Left hindlimb (tissue), 1 donor: ENCODE results near the gene IRS1.

ENCODE experiments used
- DNase-seq: peaks from one replicate; pipeline ENCODE4 v3.0.0-alpha.2; 2018

The IRS1 gene

DNA sequence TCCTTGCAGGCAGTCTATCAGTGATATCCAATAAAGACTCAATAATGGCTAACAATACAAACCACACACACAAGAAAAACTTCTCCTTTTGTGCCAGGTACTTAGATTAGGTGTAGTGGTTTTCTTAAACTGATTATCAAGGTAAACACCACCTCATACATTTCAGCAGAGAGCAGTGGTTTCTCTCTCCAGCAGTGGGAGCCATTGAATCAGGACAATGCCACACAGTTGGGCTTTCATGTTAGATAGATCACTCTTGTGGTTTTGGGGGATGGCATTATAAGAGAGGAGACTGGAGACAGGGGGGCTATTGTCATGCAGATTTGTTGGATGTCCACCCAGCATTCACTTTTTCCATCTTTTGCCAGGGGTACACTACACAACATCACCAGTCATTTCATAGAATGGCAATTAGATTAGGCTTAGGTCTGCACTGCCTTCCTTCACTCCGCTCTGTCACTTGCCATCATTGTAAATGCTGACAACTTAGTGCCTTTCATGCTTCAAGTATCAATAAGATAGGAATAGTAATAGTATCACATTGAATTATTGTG lies 13.6 kb upstream of the IRS1 start:
- no peak for DNase-seq

GRCh38 chr2:226803410-226803809 lies 3.8 kb upstream of the IRS1 start:
- no peak for DNase-seq

GRCh38 chr2:226802573-226802972 lies 3.0 kb upstream of the IRS1 start:
- no peak for DNase-seq

GRCh38 chr2:226800941-226801784 lies 1.5 kb upstream of the IRS1 start:
- DNase-seq: peak; percentile 86

DNA sequence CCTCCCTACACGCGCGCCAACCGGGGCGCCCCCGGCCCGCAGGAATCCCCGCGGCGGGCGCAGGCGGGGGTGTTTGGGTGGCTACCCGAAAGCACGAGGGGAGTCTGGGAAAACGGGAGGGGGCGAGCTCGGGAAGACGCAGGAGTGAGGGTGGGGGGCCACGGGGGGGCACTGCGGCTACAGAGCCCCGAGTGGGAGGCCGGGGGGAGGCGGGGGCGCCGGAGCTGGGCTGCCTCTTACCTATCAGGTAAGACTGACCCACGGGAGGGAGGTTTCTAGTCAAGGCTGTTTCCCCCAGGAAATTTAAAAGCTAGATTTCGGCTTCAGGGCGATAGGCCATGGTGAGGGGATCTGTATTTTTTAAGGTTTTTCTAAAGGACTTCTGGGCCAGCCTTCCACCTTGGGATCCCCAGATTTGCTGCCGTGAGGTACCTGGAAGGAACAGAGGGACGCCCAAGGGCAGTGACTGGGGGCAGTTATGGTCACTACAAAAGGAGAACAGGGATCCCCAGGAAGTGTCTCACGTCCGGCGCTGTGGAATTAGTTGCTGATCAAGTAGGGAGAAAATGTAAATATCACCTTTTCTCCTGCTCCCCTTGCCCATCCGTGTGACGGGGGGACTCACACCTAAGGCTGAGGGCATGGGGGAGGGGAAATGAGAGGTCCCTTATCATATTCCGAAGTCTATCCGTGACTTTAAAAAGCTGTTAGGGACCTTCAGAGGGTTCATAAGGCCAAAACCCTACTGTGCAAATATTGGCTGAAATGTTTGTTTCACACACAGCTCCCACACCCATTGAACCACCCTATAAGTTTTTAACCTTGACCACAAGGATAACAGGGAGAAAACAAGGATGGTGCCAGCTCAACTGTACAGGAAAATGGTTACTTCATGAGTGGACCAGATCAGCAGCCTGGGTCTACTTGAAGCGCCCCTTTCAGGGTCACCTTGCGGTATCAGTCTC lies 638 bp upstream of the IRS1 start:
- peak; percentile 48 for DNase-seq

DNA sequence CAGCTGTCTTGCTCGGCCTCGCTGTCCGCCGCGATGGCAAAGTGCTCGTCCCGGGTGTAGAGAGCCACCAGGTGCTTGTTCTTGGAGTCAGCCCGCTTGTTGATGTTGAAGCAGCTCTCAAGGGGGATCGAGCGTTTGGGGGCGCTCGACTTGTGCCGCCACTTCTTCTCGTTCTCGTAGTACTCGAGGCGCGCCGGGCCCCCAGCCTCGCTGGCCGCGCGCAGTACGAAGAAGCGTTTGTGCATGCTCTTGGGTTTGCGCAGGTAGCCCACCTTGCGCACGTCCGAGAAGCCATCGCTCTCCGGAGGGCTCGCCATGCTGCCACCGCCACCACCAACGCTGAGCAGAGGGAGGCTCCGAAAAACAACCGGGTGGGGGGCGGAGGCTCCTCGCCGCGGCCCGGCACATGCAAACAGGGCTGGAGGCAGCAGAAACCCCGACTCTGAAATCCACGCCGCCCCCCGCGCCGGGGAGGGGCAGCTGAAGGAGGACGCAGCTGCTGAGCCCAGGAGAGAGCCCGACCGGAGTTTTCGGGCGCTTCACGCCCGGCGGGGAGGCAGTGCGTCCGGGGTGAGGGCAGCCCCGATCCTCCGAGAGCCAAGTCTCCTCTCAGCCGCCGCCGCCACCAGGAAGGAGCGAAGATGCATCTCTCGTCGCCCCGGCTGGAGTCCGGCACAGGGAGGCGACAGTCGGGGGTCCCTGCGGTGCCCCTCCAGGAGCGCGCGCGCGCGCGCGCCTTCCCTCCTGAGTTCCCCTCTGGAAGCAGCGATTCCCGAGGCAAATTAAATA lies 1.0 kb downstream of the IRS1 start:
- DNase-seq: peak; percentile 67

DNA sequence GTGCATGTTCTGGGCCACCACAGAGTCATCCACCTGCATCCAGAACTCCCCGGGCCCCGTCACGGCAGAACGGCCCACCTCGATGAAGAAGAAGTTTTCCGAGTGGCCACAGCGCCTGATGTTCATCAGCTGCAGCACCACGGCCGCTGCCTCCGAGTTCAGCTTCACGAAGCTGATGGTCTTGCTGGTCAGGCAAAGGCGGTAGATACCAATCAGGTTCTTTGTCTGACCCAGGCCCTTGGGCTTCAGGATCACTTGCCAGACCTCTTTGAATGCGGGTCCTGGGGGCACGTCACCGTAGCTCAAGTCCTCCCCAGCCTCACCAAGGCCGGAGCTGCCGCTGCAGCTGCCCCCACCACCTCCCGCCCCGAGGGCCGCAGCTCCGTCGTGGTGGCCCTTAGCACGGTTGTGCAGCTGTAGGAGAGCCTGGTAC lies 1.6 kb downstream of the IRS1 start:
- DNase-seq: no peak

- no peak for DNase-seq
These were observed 2.2 kb downstream of the IRS1 start for GRCh38 chr2:226797289-226797988.

GRCh38 chr2:226796840-226797288 lies 2.8 kb downstream of the IRS1 start:
- DNase-seq: no peak

DNA sequence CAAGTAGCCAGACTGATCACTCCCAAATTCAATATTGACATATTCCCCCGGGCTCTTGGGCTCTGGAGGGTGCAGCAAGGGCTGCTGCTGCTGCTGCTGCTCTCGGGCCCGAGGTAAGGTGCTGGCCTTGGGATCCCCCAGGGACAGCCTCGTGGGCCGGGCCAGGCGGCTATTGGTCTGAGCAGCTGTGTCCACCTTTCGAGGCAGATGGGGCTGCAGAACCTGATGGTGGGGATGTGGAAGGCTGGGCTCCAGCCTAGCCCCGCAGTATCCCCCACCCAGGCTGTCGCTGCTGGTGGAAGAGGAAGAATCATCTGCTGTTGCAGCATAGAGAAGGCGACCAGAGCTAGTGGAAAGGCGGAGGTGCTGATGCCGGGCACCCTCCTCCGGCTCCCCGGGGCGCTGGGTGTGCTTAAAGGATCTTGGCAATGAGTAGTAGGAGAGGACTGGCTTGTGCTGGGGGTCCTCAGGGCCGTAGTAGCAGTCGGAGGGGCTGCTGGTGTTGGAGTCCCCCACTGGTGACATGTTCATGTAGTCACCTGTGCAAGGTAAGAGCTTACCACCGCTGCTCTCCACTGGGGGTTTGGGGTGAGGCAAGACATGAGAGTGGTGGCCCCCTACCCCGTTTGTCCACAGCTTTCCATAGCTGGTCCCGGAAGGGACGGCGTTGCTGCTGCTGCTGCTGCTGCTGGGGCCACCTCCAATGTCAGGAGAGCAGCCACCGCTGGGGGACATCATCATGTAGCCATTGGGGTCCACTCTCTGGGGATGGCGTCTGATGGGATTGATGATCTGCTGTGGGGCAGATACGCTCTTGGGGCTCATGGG lies 3.4 kb downstream of the IRS1 start:
- DNase-seq: no peak

- DNase-seq: no peak
These were observed 4.2 kb downstream of the IRS1 start for GRCh38 chr2:226795281-226796011.

DNA sequence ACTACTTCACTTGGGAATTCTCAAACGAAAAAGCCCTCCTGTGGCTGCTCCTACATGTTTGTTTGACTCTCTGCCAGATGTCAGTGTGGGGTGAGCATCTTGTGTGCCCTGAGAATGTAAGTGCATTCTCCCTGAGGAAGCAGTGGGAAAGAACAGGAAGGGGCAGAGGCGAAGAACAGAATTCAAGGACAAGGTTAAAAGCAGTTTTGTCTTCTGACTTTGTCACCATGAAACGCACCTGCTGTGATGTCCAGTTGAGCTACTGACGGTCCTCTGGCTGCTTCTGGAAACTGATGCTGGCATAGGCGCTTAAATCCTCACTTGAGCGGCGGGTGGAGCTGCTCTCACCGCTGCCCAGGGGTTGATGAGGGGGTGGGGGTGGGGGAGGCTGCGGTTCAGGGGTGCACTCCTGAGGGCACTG lies 4.9 kb downstream of the IRS1 start:
- peak; percentile 50 for DNase-seq

DNA sequence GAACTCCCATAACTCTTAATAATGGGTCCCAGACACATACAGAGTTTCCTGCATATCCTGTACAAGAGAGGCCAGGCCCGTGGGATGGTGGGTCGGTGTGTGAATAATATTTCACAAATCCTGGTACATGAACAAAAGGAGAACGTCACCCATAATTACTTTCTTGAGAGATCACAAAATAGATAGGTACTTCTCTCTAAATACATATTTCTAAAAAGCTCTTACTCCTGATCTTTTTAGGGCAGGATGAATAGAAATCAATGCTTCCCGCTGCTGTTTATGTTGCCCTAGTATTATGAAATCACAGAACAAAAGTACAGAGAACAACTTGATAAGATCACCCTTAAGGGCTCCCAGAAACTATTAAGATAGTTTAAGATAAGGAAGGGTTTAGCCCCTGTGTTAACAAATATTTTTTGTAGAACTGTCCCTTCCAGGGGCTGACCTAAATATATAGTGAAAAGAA lies 5.4 kb downstream of the IRS1 start:
- no peak for DNase-seq

DNA sequence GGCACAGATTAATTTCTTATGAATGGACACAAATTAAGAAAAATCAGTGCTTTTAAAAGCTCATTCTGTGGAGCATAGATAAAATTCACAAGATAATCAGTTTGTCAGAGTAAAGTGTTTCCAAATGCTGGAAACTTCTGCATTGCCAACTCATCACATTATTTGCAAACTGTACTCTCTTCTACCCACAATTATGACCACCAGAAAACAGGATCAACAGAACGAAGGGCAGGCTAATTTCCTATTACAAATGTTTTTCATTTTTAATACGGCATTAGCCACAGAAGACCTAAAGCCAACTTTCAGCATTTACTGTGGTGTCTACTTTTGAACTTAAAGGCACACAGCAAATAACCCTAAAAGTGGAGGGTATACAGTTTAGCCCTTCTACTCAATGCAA lies 6.0 kb downstream of the IRS1 start:
- no peak for DNase-seq

- no peak for DNase-seq
These were observed 7.3 kb downstream of the IRS1 start for GRCh38 chr2:226792155-226792881.

GRCh38 chr2:226791487-226792081 lies 8.0 kb downstream of the IRS1 start:
- DNase-seq: peak; percentile 93

DNA sequence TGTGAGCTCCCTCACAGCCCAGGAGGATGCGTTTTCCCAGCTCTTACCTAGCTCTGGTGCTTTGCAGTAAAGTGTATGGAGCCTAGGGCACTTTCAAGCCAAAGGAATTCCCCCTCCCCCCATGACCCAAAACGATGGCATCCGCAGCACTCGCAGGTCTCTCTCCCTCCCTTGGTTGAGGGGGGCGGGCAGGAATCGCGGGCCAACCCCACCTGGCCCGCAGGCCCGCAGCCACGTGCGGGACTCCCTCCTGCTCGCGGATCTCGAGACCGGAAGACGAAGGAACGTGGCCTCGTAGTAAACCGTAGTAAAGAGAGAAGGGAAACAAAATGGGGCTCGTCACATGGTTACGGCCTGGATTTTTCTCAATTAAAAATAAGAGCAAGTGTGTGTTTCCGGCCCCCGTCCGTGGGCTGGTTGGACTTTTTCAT lies 8.5 kb downstream of the IRS1 start:
- DNase-seq: peak; percentile 71

DNA sequence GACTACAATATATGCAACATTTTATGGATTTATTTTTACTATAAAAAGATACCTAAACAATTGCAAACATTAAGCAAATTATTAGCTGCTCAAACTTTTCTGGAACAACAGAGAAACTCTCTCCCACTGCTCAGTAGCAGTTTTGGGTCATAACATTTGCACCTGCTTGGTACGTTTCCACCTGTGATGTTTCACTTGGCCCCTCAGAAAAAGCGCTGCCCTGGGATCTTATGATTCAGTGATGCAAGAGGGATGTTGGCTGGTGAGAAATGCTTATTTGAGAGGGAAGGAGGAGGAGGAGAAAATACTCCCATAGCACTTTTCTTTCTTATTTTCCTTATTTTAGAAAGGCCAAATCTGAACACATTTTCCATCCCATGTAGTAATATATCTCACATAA lies 9.2 kb downstream of the IRS1 start:
- no peak for DNase-seq

- DNase-seq: no peak
These were observed 9.6 kb downstream of the IRS1 start for GRCh38 chr2:226790011-226790410.
